ENCODE data around the gene KCNK1.
"Not testable (repeated sequence)": the region's sequence is repeated elsewhere in the genome, so short reads cannot be mapped to it uniquely, and the experiment has no call there.

Gene KCNK1

GRCh38 chr1:233667741-233668140 is 53.8 kb downstream of the KCNK1 start:
- DNase-seq (ENCODE audit: low spot score) = no peak

GRCh38 chr1:233668146-233668724 is 54.3 kb downstream of the KCNK1 start:
- no peak for DNase-seq (ENCODE audit: low spot score)

- peak; percentile 38 for DNase-seq (ENCODE audit: low spot score)
These were observed 54.9 kb downstream of the KCNK1 start for GRCh38 chr1:233668725-233669294.

- not testable (repeated sequence) for DNase-seq (ENCODE audit: low spot score)
These were observed 56.5 kb downstream of the KCNK1 start for GRCh38 chr1:233670363-233670762.

- no peak for DNase-seq (ENCODE audit: low spot score)
These were observed 57.4 kb downstream of the KCNK1 start for GRCh38 chr1:233671286-233671685.

GRCh38 chr1:233672732-233673131 is 58.8 kb downstream of the KCNK1 start:
- DNase-seq (ENCODE audit: low spot score) = no peak

GRCh38 chr1:233673261-233673946 is 59.5 kb downstream of the KCNK1 start:
- DNase-seq (ENCODE audit: low spot score) = no peak

GRCh38 chr1:233673947-233674431 is 60.1 kb downstream of the KCNK1 start:
- no peak for DNase-seq (ENCODE audit: low spot score)

- DNase-seq (ENCODE audit: low spot score) = no peak
These were observed 61.5 kb downstream of the KCNK1 start for GRCh38 chr1:233675446-233675845.

GRCh38 chr1:233675893-233676292 is 62.0 kb downstream of the KCNK1 start:
- DNase-seq (ENCODE audit: low spot score) = no peak

GRCh38 chr1:233677690-233678354 is 63.9 kb downstream of the KCNK1 start:
- DNase-seq (ENCODE audit: low spot score) = no peak

- DNase-seq (ENCODE audit: low spot score) = no peak
These were observed 65.1 kb downstream of the KCNK1 start for GRCh38 chr1:233679030-233679429.

- DNase-seq (ENCODE audit: low spot score) = no peak
These were observed 65.9 kb downstream of the KCNK1 start for GRCh38 chr1:233679591-233680373.

GRCh38 chr1:233681285-233681684 is 67.4 kb downstream of the KCNK1 start:
- no peak for DNase-seq (ENCODE audit: low spot score)

- not testable (repeated sequence) for DNase-seq (ENCODE audit: low spot score)
These were observed 72.7 kb downstream of the KCNK1 start for GRCh38 chr1:233686653-233687052.

GRCh38 chr1:233689017-233689747 is 75.3 kb downstream of the KCNK1 start:
- DNase-seq (ENCODE audit: low spot score) = no peak

GRCh38 chr1:233689748-233690254 is 75.9 kb downstream of the KCNK1 start:
- no peak for DNase-seq (ENCODE audit: low spot score)

- no peak for DNase-seq (ENCODE audit: low spot score)
These were observed 82.0 kb downstream of the KCNK1 start for GRCh38 chr1:233695901-233696300.

- no peak for DNase-seq (ENCODE audit: low spot score)
These were observed 86.4 kb downstream of the KCNK1 start for GRCh38 chr1:233700338-233700737.

- DNase-seq (ENCODE audit: low spot score) = no peak
These were observed 90.4 kb downstream of the KCNK1 start for GRCh38 chr1:233704170-233704897.

Data from RKO (cell line).